Epithelial cell of prostate (primary cell): ENCODE data around the gene ZCCHC24.

Experiments
- DNase-seq: peaks from one replicate; pipeline ENCODE4 v3.0.0-alpha.2; 2011; ENCODE audit warnings: low read depth, low spot score
- H3K27ac ChIP-seq: fragments of 450-650 bp; 2 replicates; pipeline ENCODE4 v1.5.1; 2017; ENCODE audit warnings: mild to moderate bottlenecking

ZCCHC24 gene

DNA sequence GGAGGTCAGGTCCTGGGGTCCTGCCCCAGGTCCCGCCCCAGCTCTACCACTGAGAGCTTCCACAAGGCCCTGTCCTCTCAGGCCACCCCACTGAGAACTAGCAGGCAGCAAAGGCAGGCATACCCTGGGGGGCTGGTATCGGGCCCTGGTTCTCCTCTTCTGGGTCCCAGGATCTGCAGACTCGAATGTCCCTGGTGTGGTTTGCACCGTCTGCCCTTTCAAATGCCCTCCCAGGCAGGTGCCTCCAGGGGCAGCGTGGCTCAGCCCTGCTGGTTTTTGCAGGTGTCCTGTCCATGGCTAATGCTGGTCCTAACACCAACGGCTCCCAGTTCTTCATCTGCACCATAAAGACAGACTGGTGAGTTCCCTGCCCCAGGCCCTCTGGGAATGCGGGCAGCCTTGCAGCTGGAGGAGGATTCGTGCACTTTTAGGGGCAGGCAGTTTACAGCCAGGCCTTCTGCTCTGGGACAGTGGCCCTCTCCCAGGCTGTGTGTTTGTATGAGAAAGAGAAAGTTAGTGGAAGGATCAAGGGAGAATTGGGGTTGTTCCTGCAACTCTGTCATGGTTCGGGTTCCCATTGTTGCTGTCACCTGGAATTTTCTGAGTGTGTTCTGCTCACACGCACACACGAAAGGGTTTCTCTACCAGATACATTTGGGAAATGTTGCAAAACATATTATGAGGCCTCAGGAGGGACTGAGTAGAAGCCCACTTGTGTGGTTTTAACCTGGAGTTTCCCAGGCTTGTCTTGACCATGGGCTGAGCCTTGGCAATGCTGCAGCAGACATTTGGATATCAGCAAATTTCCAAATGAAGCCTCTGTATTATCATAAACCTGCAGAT is 93.2 kb downstream of the ZCCHC24 start:
- no peak for DNase-seq
- H3K27ac ChIP-seq = no peak overlapping the region

DNA sequence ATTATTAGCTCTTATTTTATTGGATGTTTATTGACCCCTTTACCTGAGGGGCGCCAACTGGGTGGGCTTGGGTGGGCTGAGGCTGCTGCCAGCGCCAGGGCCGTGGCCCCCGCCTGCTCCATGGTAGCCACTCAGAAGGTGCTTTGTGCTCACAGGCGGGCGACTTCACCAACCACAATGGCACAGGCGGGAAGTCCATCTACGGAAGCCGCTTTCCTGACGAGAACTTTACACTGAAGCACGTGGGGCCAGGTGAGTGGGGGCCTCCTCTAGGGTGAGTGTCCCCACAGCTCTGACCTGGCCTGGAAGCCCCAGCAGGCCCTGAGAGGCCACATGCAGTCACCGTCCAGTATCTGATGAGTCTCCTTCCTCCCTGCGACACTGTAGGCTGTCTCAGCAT is 94.1 kb downstream of the ZCCHC24 start:
- no peak for DNase-seq
- no peak overlapping the region for H3K27ac ChIP-seq

DNA sequence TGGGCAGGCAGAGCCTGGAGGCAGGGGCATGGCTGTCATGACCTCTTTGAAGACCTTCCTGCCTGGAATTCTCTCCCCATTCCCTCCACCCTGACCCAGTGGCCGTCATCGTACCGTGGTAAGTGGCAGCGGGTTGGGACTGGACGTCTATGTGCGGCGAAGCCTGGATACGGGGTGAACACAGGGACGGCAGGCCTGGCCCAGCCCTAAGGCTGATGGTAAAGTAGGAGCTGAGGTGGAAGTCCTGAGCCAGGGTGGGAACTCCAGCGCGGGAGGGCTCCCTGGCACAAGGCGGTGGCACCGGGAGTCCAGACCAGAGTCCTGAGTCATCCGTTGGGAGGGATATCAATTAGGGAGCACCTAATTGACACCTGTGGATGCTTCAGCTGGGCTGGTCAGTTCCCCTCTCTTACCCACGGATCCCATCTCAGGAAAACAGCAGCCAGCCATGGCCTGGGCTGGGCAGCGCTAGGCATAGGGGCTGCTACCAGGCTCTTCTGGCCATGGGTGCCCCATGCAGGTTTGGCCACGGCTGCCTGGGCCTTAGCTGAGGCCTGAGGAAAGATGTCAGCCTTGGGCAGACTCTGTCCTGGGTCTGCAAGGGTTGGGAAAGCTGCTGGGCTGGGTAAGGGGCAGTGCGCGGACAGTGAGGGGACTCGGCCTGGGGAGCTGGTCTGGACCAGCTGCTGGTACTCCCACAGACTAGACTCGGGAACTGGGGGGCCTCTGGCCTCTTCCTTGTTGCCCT is 94.8 kb downstream of the ZCCHC24 start:
- no peak for DNase-seq
- peak overlapping the region; percentile 85 for H3K27ac ChIP-seq

DNA sequence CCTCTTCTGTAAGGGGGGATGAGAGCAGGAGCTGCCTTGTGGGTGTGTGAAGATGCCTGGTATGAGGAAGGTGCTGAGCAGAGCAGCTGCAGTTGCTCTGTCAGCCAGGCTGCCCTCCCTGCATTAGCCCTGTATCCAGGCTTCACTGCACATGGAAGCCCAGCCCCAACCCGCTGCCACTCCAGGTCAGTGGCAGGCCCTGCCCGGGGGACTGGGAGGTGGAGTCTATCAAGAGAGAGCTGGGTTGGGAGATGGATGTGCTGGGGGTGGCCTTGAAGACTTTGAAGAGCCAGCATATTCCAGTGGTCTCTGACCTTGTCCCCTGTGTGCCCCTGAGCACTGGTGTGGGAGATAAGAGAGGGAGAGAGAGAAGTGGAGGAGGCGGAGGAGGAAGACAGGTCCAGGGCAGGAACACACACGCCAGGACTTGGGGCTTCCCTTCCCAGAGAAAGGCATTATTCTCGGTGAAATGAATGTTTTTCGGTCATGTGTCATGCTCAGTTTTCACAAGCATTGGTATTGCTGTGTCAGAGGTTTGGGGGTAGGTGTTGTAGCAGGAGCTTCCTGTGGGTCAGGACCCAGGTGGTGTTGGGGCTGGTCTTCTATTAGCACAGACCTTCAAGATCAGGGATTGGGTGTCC is 95.5 kb downstream of the ZCCHC24 start:
- DNase-seq = no peak
- peak overlapping the region; percentile 85 for H3K27ac ChIP-seq

DNA sequence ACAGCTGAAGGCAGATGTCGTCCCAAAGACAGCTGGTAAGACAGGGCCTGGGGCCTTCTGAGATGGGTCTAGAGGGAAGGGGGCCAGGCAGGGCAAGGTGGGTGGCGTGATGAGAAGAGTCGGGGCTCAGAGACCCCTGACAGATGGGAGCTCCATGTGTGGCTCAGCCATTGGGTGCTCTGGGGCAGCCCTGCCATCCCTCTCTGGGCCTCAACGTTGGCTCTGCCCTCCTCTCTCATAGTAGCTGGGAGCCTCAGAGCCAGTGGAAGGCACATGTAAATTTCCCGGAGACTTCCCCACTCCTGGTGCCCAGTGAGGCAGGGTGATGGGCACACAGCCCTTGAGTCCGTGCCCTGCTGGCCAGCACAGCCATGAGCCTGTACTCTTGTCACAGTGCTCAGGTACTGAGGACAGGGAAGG is 96.3 kb downstream of the ZCCHC24 start:
- DNase-seq = no peak
- peak overlapping the region; percentile 85 for H3K27ac ChIP-seq

DNA sequence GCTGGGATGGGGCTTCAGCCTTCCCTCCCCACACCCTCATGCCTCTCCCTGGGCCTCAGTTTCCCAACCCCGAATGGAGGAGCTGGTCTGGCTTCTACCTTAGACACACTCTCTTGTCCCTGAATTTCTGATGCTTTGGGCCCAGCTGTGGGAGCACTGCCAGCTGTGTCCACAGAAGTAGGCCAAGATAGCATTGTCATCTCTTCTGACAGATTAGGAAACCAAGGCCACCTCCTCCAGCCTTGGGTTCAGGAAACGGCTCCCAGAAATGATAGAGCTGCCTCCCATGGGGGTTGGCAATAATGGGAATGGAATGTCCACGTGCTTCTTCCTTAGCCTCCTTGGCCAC is 96.8 kb downstream of the ZCCHC24 start:
- peak overlapping the region; percentile 85 for H3K27ac ChIP-seq
- DNase-seq = no peak

DNA sequence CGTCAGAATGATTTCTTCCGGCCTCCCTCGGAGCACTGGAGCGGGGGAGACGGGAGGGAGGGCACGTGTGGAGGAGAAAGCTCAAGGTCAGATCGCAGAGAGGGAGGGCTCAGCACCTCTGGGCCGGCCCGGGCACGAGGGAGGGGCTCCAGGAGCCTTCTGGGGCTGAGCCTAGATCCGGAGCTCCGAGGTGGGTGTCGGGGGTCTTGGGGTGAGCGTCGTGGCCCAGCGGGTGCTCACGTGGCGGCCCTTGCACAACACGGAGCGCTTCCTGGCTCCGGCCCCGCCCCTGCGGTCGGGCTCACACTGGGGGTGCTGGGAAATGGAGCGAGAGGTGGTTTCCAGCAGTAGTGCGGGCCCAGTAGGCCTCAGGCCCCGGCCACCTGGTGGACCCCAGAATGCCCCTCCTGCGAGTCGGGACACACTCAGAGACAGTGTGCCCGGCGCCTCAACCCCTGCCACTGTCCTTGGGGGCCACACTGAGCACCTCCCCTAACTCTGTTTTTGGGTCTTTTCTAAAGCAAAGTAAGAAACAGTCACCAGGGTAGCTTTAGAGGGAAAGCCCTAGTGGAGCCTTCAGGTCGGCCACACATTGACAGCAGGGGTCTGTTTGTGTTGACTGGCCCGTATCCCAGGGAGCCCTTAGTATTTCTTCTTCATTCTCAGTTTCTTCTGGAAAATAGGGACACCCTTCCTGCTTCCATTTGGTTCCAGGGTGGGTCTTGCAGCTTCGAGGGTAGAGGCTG is 97.4 kb downstream of the ZCCHC24 start:
- peak overlapping the region; percentile 85 for H3K27ac ChIP-seq
- DNase-seq = no peak

DNA sequence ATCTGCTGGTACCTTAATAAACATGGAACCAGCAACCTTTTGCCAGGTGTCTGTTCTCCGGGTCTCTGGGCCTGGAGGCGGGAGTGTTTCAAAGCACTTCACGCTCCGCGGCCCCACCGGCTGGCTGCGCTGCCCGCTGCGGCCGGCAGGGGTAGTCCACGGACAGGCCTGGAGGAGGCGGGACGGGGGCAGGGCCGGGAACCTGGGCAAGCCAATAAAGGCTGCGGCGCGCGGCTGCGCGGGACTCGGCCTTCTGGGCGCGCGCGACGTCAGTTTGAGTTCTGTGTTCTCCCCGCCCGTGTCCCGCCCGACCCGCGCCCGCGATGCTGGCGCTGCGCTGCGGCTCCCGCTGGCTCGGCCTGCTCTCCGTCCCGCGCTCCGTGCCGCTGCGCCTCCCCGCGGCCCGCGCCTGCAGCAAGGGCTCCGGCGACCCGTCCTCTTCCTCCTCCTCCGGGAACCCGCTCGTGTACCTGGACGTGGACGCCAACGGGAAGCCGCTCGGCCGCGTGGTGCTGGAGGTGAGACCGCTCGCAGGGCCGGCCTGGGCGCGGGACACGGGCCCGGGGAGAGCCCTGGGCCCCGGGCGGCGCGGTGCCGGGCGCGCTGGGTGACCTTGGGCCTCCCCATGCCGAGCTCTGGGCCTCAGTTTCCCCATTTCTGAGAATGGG is 98.1 kb downstream of the ZCCHC24 start, which contains the start of gene PPIF:
Gene PPIF (plus strand): TSS at position 244 of the 668 bp plus-strand sequence. CDS start 80 bp downstream, at position 324.
- H3K27ac ChIP-seq = peak within 1 kb of the TSS; percentile 85
- no peak for DNase-seq

DNA sequence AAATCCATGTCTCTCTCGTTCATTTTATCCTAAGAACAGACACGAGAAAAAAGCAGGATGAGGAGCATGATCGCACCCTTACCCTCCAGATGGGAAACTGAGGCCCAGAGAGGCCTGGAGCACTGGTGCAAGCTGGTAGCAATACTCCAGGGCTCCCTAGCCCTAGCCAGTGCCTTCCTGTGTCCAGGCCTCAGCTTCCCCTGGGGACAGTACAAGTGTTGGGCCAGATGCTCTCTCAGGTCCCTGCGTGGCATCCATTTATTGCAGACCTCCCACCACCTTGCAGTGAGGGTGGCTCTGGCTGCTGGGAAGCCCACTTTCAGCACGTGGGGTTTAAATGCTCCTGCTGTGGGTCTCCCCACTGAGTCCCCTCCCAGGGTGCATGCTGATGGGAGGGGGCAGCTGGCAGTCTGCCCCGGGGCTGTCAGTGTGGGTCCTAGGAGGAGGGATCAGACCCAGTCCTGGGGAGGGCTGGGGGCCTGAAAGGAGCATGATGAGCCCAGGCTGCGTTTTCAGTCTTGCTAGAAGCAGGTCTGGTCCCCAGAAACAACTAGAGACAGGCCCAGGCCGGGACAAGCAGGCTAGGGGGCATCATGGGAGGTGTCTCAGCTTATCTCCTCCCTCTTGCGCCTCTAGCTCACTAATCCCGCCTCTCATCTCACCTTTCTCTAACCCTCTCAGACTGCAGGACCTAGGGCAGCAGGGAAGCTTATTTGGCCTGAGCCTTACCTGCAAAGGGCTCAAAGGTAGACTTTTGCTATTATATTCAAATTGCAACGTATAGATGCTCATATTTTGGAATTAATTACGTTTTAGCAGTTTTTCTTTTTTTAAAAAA is 98.8 kb downstream of the ZCCHC24 start:
- no peak for DNase-seq
- H3K27ac ChIP-seq = peak overlapping the region; percentile 85

DNA sequence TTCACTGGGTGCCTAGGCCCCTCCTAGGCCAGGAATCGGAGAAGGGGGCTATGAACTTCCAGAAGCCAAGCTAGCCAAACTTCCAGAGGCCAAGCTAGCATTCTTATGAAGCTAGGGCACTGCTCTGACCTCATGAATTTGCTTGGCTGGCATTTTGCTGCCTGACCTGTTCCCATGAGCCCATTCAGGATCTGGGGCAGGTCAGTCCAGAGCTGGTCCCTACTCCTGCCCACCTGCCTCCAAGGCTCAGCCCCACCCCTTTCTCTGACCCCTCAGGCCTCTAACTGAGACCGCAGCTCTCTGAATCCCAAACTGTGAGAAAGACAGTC is 99.4 kb downstream of the ZCCHC24 start:
- DNase-seq = no peak
- H3K27ac ChIP-seq = no peak overlapping the region

DNA sequence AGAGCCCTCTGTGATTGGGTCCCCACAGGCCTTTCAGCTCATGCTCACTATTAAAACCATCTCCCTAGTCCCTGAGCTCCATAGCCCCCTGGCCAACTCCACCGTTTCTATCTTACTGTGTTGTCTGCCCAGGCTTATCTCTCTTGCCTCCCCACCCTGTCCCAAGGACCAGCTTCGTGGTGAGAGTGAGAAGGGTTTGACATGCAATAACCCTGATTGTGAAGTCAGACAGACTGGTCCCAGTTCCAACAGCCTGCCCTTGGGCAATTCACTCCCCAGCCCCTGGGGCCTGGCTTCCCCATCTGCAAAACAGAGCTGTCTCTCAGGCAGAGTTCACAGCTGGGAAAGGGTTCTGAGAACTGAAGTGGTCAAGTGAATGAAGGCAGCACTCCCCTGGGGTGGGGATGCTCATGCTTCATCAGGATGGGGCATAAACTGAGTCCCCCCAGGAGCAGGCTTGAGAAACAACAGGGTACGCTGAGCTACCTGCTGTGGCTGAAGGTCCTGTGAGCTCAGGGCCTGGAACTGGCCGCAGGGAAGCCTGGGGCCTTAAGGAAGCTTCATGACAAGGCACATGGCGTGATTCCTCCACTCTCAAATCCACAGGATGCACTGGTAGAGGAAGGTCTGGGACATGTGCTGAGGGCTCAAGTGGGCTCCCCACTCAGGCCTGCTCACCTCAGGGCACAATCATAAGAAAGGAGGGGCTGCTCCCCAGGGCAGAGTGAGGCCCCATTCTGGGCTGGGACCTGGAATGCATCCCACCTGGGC is 100.0 kb downstream of the ZCCHC24 start:
- no peak for DNase-seq
- H3K27ac ChIP-seq = peak overlapping the region; percentile 41

DNA sequence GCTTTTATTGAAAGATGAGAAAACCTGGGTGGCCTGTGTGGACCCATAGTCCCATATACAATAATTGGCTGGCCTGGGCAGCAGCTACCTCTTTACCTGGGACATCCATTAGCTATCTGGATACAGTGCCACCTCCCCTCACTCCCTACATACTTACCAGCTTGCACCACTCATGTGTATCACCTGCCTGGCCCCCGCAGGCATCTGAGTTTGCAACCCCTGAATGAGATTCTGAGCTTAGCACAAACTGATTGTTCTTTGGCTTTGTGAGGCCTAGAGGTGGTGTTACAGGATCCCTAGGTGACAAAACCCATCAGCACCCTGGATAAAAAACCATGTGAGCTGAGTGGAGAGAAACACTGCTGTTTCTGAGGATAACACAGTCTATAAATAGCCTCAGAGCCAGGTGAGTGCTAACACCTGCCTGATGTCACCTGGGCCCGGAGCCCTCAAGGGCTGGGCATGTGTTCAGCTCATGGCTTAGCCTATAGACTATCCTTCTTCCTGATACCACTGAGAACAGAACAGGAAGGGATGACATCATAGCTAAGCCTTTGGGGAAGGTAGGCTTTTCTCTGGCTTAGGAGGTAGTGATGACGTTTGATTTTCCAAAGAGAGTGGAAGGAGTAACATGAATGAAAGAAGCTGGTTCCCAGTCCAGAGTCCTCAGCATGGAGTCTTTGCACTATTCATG is 100.8 kb downstream of the ZCCHC24 start:
- no peak for DNase-seq
- peak overlapping the region; percentile 41 for H3K27ac ChIP-seq

DNA sequence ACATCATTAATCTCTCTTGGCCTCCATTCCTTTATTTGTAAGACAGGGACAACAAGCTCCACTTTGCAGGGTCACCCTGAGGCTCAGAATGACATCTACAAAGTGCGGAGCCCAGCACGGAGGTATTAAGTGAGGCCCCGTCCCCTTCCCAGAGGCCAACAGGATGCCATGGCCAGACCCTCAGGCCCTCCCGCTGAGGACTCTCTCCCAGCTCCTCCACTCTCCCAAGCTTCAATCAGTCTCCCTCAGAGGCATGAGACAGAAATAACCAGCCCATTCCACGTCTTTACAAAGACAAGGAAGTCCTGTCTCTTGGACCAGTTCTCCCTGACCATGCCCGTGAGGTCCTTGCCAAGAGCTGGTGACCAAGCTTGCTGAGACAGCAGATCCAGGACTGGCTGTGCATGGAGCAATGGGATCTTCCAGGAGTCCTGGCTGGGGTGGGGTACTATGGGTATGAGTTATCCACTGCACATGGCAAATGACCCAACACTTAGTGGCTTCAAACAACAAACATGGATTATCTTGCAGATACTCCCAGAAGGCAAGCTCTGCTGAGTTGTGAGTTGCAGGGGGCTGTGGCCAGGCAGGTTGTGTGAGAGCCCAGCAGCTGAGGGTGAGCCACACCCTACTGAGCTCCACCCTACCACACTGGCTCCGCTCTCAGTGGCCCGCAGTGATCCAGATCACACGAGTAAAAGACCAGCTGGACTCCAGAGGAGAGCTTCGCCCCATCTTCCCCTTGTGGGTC is 102.4 kb downstream of the ZCCHC24 start:
- DNase-seq = no peak
- H3K27ac ChIP-seq = peak overlapping the region; percentile 41

DNA sequence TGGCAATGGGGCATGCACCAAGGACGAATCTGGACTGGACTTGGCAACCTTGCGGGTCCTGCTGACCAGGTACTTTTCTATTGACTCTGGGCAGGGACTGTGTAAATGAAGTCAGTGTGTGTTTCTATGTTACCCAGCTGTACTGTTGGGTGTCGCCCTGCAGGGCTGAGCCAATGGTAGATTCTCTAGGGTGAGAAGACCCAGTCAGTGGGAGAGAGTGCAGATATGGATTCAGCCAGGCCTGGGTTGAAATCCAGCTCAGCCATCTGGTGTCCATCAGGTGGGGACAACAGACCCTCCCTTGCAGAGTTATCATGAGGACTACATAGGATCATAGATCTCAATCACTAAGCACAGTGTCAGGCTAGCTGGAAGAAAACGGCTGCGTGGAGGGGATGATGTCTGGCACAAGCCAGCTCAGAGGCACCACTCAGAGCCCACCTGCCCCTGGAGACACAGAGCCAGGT is 103.1 kb downstream of the ZCCHC24 start:
- no peak for DNase-seq

DNA sequence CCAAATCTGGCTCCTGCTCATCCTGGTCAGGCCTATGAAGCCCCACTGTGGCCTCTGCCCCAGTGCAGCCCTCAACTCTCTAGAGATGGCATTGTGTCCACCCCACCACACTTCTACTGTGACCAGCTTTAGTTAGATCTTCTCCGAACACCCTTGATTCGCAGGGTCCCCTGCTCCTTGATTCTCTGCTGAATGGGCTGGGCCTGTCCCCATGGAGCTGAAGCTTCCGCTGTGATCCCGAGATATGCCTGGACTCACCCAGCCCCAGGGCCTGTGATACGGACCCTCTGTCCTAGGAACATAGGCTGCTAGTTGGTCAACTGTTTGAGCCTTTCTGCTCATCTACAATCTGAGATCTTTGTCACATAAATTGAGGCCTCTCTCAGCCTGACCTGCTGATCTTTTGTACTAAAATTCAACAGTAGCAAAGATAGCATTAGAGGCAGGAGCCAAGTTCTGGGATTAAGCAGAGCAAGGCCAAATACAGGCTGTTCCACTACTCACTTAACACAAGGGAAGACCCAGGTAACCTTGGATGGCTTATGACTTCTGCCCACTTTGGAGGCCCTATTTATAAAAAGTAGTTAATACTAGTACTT is 104.7 kb downstream of the ZCCHC24 start:
- no peak overlapping the region for H3K27ac ChIP-seq
- DNase-seq = no peak

More for the DNA sequence above, 103.1 kb downstream of the ZCCHC24 start:
- peak overlapping the region; percentile 41 for H3K27ac ChIP-seq

DNA sequence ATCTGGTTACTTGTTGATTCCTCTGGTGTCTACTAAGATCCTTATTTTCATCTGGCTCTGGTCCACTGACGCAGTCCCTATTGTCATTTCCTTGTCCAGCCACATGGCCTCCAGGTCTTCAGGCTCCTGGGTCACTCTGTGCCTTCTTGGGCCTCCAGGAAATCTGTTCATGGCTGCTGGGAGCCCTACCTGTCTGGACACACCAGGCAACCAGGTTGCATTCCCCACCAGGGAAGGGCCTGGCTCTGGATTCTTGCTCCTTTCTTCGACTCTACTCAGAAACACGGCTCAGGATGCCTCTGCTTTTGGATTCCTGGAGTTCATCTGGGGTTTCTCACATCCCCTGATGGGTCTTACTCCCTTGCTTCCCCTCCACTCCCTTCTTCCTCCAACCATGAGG is 106.2 kb downstream of the ZCCHC24 start:
- DNase-seq = no peak
- peak overlapping the region; percentile 21 for H3K27ac ChIP-seq
